Measurements from ENCODE around the gene NOXO1. TPM values are rescaled to one million over a fixed set of nuclear protein-coding genes. Genes with fewer than 3 reads are reported as not detected.

NOXO1 gene
- under 1 TPM in 1 of 2 donors, not detected in 1; 0.34 TPM for total RNA-seq

GRCh38 chr16:1981398-1981836, at the start of gene NOXO1:
NOXO1 (minus strand) TSS chr16:1981469; CDS start chr16:1981179, 290 bp downstream.

DNA sequence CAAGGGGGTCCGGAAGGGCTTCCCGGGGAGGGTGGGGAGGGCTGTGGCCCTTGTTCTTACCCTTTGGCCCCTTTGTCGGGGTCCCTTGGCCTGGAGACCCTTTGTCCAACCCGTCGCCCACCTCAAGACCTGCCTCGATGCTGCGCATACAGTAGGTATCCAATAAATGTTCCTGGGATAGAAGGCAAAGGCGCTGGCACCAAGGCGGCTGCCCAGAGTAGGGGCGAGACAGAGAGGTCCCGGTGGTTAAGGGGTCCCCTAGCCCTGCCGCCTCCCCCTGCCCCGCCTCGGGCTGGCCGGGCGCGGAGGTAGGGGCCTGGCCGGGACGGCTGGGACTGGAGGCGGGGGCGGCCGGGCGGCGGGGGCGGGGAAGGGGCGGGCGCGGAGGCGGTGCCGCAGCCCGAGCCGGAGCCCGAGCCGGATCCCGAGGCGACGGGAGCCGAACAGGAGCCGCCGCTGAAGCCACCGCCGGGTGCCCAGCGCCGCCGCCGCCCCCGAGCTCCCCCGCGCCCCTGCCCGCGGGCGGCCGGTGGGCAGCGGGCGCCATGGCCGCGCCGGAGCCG, 45.3 kb upstream of the NOXO1 start, which contains the start of gene NHERF2:
TSS of gene NHERF2 (plus strand) at position 442 of the 563 bp plus-strand sequence. CDS start at position 546, 104 bp downstream.

GRCh38 chr16:2019518-2019920, 38.2 kb upstream of the NOXO1 start, which contains the start of gene NPW:
NPW (plus strand) TSS chr16:2019785.

DNA sequence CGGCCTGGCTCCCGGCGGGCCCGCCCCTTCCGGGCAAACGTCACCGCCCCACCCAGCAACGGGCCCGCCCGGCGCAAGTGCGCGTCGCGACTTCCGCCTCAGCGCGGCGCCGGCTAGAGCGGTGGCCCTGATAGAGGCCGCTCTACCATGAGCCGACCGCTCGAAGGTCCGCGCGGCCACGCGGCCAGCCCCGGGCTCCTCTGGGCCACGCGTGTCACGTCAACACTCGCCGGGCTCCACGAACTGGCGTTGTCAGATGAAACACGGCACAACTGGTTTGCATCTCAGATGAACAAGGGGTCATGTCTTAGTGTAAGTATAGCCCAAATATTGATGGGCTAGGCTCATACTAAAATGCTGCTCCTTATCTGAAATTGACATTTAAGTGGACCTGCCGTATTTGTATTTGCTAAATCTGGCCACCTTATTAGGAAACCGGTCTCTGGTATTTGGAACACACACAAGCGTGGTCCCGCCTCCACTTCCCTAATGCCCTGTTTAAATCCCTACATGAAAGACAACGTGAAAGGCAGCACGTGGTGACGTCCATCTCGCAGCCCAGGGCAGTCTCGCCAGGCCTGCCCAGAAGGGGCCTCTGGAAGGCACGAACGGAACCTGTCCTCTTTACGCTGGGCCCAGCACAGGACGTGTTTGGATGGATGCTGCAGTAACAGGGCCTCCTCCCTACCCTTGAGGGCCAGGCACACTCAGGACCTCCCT, 28.7 kb upstream of the NOXO1 start, which contains the start of gene ZNF598:
TSS of gene ZNF598 (minus strand) at position 31 of the 720 bp plus-strand sequence.

DNA sequence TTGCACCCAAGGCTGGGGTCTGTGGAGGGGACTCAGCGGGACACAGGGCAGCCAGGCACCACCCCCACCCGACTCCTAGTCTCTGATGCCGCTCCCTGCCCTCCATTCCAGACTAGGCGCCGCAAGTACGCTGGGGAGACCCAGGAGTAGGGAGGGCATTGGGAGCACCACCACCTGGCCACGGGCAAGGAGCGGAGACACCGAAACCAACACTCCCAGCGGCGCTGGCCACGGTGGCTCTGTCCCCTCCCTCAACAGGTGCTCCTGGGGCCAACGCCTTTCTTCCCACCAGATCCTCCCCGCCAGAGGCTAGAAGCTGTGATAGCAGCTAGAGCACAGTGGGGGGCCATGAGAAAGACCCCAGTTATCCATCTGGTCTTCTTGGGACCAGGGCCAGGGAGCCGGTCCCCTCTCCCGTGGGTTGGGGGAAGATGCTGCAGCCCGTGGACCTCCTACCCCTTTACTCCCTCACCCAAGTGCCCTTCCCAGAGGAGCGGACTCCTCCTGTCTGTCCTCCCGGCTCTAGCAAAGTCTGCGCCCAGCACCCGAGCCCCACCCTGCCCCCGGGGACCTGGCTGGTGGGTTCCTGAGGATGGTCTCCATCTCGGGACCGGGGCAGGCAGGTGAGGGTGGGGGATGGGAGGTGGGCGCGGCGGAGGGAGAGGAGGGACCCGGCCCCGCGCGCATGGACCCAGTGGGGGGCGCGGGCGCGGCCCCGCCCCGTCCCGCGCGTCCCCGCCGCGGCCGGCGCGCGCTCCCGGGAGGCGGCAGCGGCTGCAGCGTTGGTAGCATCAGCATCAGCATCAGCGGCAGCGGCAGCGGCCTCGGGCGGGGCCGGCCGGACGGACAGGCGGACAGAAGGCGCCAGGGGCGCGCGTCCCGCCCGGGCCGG, 8.2 kb upstream of the NOXO1 start, which contains the start of gene SYNGR3:
TSS of gene SYNGR3 (plus strand) at position 762 of the 892 bp plus-strand sequence. CDS start 133 bp downstream, outside the sequence.

GRCh38 chr16:1983544-1984346, 2.5 kb upstream of the NOXO1 start, which contains the start of gene GFER:
GFER (plus strand) TSS chr16:1984193; CDS start chr16:1984219, 26 bp downstream.

GRCh38 chr16:1971796-1972489, 9.3 kb downstream of the NOXO1 start, which contains the start of gene TBL3:
TBL3 (plus strand) TSS chr16:1972053; CDS start chr16:1972165, 112 bp downstream.

DNA sequence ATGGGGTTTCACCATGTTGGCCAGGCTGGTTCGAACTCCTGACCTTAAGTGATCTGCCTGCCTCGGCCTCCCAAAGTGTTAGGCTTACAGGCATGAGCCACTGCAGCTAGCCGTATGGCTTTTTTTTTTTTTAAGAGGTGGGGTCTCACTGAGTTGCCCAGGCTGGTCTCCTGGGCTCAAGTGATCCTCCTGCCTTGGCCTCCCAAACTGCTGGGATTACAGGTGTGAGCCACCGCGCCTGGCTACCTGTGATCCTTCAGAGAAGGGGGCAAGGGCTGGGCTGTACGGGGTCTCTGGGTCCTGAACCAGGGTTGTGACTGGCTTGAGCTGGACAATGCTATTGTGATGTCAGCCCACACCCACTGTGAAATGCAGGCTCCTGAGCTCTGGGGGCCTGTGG, 14.8 kb downstream of the NOXO1 start, which contains the start of gene RNF151:
TSS of gene RNF151 (plus strand) at position 397 of the 400 bp plus-strand sequence. CDS start 26 bp downstream, outside the sequence.

GRCh38 chr16:1964506-1965395, 16.5 kb downstream of the NOXO1 start, which contains the start of gene RPS2:
RPS2 (minus strand) TSS chr16:1964826; CDS start chr16:1964625, 201 bp downstream.

GRCh38 chr16:1959269-1960039, 21.8 kb downstream of the NOXO1 start, which contains the start of gene NDUFB10:
NDUFB10 (plus strand) TSS chr16:1959538; CDS start chr16:1959625, 87 bp downstream.

DNA sequence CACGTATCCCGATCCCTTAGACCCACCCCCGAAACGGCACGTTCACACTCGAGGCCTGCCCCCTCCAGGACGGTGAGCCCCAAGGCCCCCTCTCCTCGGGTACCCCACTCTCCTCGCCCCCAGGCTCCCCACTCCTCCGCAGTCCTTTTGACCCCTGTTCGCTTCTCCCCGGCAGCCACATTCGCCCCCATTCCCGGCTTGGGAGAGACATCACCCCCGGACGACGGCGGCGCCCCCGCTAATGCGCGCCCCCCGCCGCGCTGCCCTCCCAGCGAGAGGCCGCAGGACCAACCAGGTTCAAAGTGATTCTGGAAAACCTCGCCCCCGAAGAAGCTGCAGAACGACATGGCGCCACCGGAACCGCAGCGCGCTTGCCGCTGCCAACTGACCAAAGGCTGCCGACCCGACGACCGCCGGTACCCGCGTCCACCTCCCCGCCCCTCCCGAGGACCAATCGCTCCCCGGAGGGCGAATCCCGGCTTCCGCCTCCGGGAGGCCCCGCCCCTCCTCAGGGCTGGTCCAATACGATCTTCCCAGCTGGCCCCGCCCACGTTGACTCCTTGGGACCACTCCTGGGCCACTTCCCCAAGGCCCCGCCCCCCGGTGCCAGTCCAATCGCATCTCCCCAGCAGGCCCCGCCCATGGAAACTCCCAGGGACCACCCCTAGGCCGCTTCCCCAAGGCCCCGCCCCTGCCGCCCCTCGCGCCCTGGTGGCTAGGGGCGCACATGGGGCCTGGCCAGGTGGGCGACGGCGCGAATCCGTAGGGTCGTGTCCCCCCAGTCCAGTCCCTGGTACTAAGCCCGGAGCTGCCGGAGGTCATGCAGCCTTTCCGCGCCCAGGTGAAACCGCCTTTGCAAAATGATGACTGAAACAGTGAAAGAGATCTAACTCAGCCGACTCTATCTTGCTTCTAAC, 38.2 kb downstream of the NOXO1 start, which contains the start of gene MSRB1:
TSS of gene MSRB1 (minus strand) at position 390 of the 917 bp plus-strand sequence. CDS start at position 347, 43 bp downstream.

Small RNAs within 50 kb of the gene (small RNA-seq; reads per million reads assigned to genes)
- gene AC005363.2 (0.29 to 0.39 reads per million in 2 donors), gene RN7SL219P (0 reads per million in 2 donors), gene SNORA10 (0 reads per million in 2 donors), gene SNORA64 (0 reads per million in 2 donors)

Other genes with a start within 250 kb of the NOXO1 start
- 10 to 100 TPM; 27.9 to 36.0 TPM for gene NME3, start 209.9 kb downstream of the NOXO1 start, total RNA-seq
- 10 to 100 TPM; 15.3 to 17.2 TPM for gene EME2, start 208.7 kb downstream of the NOXO1 start, total RNA-seq
- 100 to 1,000 TPM in 1 of 2 donors, 10 to 100 TPM in 1; 87.8 to 153 TPM for gene MRPS34, start 208.3 kb downstream of the NOXO1 start, total RNA-seq
- gene SPSB3, start 198.9 kb downstream of the NOXO1 start, total RNA-seq: 10 to 100 TPM; 19.3 to 23.1 TPM
- 10 to 100 TPM; 59.5 to 80.3 TPM for gene NUBP2, start 198.5 kb downstream of the NOXO1 start, total RNA-seq
- under 1 TPM in 1 of 2 donors, not detected in 1; 0.33 TPM for gene IGFALS, start 187.8 kb downstream of the NOXO1 start, total RNA-seq
- 10 to 100 TPM; 46.6 to 61.9 TPM for gene HAGH, start 154.6 kb downstream of the NOXO1 start, total RNA-seq
- gene FAHD1, start 154.3 kb downstream of the NOXO1 start, total RNA-seq: 100 to 1,000 TPM; 114 to 119 TPM
- gene MEIOB, start 109.3 kb downstream of the NOXO1 start, total RNA-seq: 1 to 10 TPM in 1 of 2 donors, under 1 TPM in 1; under 0.01 to 1.3 TPM
- gene HS3ST6, start 63.1 kb downstream of the NOXO1 start, total RNA-seq: not detected
- 10 to 100 TPM; 11.4 to 16.0 TPM for gene MSRB1, start 38.3 kb downstream of the NOXO1 start, total RNA-seq
- gene RPL3L, start 26.8 kb downstream of the NOXO1 start, total RNA-seq: not detected
- 100 to 1,000 TPM; 131 to 144 TPM for gene NDUFB10, start 21.9 kb downstream of the NOXO1 start, total RNA-seq
- 1,000 to 10,000 TPM in 1 of 2 donors, 100 to 1,000 TPM in 1; 727 to 1,558 TPM for gene RPS2, start 16.6 kb downstream of the NOXO1 start, total RNA-seq
- gene RNF151, start 14.6 kb downstream of the NOXO1 start, total RNA-seq: not detected
- 10 to 100 TPM; 27.5 to 45.0 TPM for gene TBL3, start 9.4 kb downstream of the NOXO1 start, total RNA-seq
- 10 to 100 TPM in 1 of 2 donors, 1 to 10 TPM in 1; 9.6 to 13.3 TPM for gene GFER, start 2.7 kb upstream of the NOXO1 start, total RNA-seq
- under 1 TPM in 1 of 2 donors, not detected in 1; 0.69 TPM for gene SYNGR3, start 8.5 kb upstream of the NOXO1 start, total RNA-seq
- gene ZNF598, start 28.4 kb upstream of the NOXO1 start, total RNA-seq: 10 to 100 TPM; 26.6 to 29.6 TPM
- gene NPW, start 38.3 kb upstream of the NOXO1 start, total RNA-seq: under 1 TPM in 1 of 2 donors, not detected in 1; 0.33 TPM
- 1 to 10 TPM; 4.1 to 9.7 TPM for gene NHERF2, start 45.4 kb upstream of the NOXO1 start, total RNA-seq
- gene NTHL1, start 66.4 kb upstream of the NOXO1 start, total RNA-seq: 10 to 100 TPM; 20.0 to 45.3 TPM
- 10 to 100 TPM; 35.6 to 41.6 TPM for gene TSC2, start 66.5 kb upstream of the NOXO1 start, total RNA-seq
- 10 to 100 TPM; 82.6 to 94.6 TPM for gene PKD1, start 154.4 kb upstream of the NOXO1 start, total RNA-seq
- under 1 TPM; 0.33 to 0.69 TPM for gene RAB26, start 167.2 kb upstream of the NOXO1 start, total RNA-seq
- gene TRAF7, start 174.3 kb upstream of the NOXO1 start, total RNA-seq: 10 to 100 TPM; 44.4 to 53.9 TPM
- 1 to 10 TPM in 1 of 2 donors, under 1 TPM in 1; 0.34 to 1.7 TPM for gene CASKIN1, start 215.1 kb upstream of the NOXO1 start, total RNA-seq
- gene MLST8, start 224.0 kb upstream of the NOXO1 start, total RNA-seq: 10 to 100 TPM; 28.6 to 47.6 TPM
- gene BRICD5, start 229.4 kb upstream of the NOXO1 start, total RNA-seq: 1 to 10 TPM; 1.3 to 2.1 TPM
- gene PGP, start 233.4 kb upstream of the NOXO1 start, total RNA-seq: 10 to 100 TPM; 28.9 to 40.6 TPM
- 10 to 100 TPM; 23.4 to 29.6 TPM for gene E4F1, start 242.1 kb upstream of the NOXO1 start, total RNA-seq

All from melanocyte of skin (primary cell).